ENCODE results near the gene SNRNP25.

The SNRNP25 gene

DNA sequence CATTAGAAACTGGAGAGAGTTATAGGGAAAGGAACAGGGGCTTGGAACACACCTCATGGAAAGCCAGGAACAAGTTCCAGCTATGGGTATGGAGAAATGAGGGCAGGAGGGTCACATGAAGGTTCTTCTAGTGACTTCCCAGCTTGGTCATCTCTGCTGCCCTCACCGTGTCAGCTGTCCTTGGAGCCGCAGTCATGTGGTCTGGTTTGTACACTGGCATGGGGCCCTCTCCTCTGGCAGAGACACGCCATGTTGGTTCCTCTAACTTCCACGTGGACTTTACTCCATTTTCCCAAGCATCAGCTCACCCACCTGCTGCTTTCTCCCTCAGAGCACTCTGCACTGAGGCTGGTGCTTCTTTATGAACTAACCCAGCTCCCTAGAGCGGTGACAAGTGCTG lies 50.7 kb downstream of the SNRNP25 start:
- no peak for DNase-seq (ENCODE audit: low spot score)

DNA sequence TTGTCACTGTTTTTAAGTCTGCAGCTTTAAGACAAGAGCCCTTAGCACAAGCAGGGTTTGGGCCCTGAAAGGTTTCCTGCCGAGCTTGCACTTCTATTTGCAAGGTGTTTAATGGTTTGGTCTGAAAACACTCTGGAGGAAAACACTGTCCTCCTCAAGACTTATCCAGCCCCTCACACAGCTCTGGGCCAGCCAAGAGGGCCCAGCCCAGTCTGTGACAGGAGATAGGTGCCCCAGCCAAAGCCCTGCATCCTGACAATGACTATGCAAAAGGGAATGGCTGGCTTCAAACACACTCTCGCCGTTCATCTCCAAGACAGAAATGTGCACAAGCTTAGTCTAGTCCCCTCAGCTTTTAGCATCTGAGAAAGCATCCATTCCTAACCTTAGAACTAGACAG lies 51.3 kb downstream of the SNRNP25 start:
- no peak for DNase-seq (ENCODE audit: low spot score)

- no peak for DNase-seq (ENCODE audit: low spot score)
These were observed 51.9 kb downstream of the SNRNP25 start for GRCh38 chr16:105521-105920.

DNA sequence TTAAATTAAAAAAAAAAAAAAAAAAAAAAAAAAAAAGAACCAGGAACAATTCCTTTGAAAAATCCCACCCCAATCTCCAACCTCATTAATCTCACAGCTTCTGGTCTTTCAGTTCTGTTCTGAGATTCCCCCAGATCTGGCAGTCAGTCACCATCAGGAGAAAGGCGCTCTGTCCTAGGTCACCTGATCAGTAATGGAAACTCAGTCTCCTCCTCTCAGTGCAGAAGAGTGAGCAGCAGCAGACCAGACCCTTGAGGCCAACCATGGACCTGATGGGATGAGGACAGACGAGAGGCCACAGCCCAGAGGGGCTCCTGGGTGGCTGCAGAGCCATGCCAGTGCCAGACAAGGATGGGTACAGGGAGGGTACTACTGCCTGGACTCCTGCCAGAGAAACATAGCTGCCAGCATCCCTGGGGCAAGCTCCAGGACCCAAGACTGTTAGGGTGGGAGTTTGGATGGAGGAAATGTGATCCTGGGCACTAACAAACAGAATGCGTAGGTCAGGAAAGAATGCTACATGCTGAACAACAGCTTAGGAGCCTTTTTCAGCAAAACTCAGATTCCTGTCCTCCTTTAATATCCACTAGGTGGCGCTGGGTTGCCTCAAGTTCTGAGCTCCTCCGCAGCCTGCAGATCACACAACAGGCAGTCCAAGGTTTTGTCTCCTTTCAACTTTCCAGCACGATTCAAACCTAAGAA lies 53.1 kb downstream of the SNRNP25 start:
- DNase-seq (ENCODE audit: low spot score): peak; percentile 74
